Measurements from ENCODE around the gene FAM81B. TPM values are rescaled to one million over a fixed set of nuclear protein-coding genes. Genes with fewer than 3 reads are reported as not detected.

The FAM81B gene
- total RNA-seq, 1 donor from 2014 or later = not detected

DNA sequence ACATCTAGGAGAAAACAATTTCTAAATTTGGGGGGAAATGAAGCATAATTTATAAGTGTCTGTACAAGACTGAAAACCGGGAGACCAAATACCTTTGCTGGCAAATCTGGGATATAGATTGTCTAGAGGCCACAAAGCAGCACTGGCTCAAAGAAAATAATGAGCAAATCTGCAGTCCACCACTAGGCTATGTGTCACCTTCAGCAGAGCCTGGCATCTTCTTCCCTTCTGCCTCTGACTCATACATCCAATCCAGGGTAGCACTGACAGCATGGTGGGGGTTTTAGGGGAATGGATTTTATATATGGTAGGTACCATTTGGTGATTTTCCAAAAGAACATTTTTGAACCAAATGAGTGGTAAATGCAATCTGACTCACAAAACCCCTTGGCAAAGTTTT is 12.8 kb downstream of the FAM81B start:
- H3K27me3 Mint-ChIP-seq = peaks cover 8% of the 10 kb centered on the region

DNA sequence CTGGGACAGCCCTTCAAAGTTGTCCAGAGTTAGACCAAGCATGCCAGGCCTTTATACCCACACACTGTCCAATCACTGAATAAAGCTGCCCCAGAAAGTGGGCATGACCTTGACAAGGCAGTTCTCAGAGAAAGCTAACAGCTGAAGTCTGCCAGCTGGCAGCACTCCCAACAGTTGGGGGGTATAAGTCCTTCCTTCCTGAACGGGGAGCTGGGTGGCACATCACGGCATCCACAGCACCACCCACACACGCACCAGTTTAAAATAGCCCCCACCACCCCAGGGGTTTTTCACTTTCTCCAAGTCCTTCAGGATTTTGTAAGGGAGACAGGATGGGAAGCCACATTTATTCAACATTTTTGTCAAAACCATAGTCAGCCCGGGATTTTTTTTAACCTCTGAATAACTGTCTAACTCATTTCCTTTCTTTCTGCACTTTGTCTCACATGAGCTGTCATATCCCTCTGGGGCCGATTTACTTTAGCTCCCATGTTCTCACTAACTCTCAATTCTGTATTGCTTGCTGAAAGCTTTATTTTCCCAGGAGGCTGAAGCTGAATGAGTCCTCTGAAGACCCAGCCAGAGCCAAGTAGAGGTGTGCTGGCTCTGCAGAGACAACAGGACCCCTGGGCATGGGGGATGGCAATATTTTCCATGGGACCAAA is 15.4 kb downstream of the FAM81B start:
- CTCF ChIA-PET = no interaction called here
- Mint-ChIP-seq H3K4me1 (no peaks in the 10 kb centered on the region), H3K4me3 (no peak overlapping the region), H3K9me3 (no peaks in the 10 kb centered on the region), H3K36me3 (ENCODE audit: low read depth) (no peaks in the 10 kb centered on the region), H3K27me3 (peaks cover 8% of the 10 kb centered on the region), H3K27ac (no peak overlapping the region)
- POLR2A ChIA-PET = no interaction called here
- ATAC-seq (ENCODE audit: low read depth) (no peak), DNase-seq (no peak)
- intact Hi-C loops (cut with micrococcal nuclease) = no loop called here
- TF ChIP-seq, protein P1, sequence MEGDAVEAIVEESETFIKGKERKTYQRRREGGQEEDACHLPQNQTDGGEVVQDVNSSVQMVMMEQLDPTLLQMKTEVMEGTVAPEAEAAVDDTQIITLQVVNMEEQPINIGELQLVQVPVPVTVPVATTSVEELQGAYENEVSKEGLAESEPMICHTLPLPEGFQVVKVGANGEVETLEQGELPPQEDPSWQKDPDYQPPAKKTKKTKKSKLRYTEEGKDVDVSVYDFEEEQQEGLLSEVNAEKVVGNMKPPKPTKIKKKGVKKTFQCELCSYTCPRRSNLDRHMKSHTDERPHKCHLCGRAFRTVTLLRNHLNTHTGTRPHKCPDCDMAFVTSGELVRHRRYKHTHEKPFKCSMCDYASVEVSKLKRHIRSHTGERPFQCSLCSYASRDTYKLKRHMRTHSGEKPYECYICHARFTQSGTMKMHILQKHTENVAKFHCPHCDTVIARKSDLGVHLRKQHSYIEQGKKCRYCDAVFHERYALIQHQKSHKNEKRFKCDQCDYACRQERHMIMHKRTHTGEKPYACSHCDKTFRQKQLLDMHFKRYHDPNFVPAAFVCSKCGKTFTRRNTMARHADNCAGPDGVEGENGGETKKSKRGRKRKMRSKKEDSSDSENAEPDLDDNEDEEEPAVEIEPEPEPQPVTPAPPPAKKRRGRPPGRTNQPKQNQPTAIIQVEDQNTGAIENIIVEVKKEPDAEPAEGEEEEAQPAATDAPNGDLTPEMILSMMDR (IDR thresholded peaks at IDR 0.05) = no peak

More for the DNA sequence above, 12.8 kb downstream of the FAM81B start:
- TF ChIP-seq, protein P1 (IDR thresholded peaks at IDR 0.05) = no peak
- H3K36me3 Mint-ChIP-seq (ENCODE audit: low read depth) = no peaks in the 10 kb centered on the region
- POLR2A ChIA-PET = no interaction called here
- H3K4me1 Mint-ChIP-seq = no peaks in the 10 kb centered on the region
- DNase-seq = no peak
- intact Hi-C loops (cut with micrococcal nuclease) = no loop called here
- ATAC-seq (ENCODE audit: low read depth) = no peak
- no peak overlapping the region for H3K4me3 Mint-ChIP-seq
- no peak overlapping the region for H3K27ac Mint-ChIP-seq
- CTCF ChIA-PET = no interaction called here
- no peaks in the 10 kb centered on the region for H3K9me3 Mint-ChIP-seq

DNA sequence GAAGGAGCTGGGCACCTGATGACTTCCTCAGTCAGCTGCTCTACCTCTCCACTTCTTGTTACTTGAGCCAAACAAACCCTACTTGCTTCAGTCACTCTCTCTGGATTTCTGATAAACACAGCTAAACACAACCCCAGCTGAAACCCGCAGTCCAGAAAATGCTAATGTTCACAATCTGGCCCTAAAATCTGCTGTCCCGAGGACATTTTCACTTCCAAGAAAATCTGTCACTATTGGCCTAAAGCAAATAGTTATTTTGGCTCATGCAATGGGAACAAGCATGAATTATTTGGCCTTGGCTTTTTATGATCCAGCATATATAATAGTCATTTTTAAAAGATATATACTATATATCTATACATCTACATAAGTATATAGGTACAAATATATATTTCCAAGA is 19.1 kb downstream of the FAM81B start:
- intact Hi-C loops (cut with micrococcal nuclease) = no loop called here
- no peak for ATAC-seq (ENCODE audit: low read depth)
- DNase-seq = no peak
- Mint-ChIP-seq H3K27ac (no peak overlapping the region), H3K27me3 (peaks cover 8% of the 10 kb centered on the region), H3K4me3 (no peak overlapping the region), H3K36me3 (ENCODE audit: low read depth) (no peaks in the 10 kb centered on the region), H3K9me3 (no peaks in the 10 kb centered on the region), H3K4me1 (no peaks in the 10 kb centered on the region)
- ChIA-PET POLR2A (no interaction called here), CTCF (no interaction called here)
- TF ChIP-seq, protein P1 (IDR thresholded peaks at IDR 0.05) = no peak

DNA sequence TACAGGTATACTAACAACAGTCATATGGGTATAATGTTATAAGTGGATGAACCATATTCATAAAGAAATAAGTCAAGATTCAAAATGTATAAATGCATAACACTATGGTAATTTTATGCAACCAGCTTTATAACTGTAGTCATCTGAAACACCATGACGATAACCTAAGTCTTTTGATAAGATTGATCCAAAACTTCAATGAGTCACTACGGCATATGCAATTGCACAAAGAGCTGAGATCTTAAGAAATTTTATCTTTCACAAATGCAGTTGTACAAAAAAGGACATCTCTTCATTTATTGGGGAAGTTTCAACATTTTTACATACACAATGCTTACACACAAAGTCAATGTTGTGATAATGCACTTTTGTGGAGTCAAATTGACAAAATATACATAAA is 20.3 kb downstream of the FAM81B start:
- DNase-seq = no peak
- intact Hi-C loops (cut with micrococcal nuclease) = no loop called here
- Mint-ChIP-seq H3K27ac (no peak overlapping the region), H3K4me3 (no peak overlapping the region), H3K27me3 (peaks cover 8% of the 10 kb centered on the region), H3K36me3 (ENCODE audit: low read depth) (no peaks in the 10 kb centered on the region), H3K9me3 (no peaks in the 10 kb centered on the region), H3K4me1 (no peaks in the 10 kb centered on the region)
- ChIA-PET POLR2A (no interaction called here), CTCF (no interaction called here)
- TF ChIP-seq, protein P1 (IDR thresholded peaks at IDR 0.05) = no peak
- no peak for ATAC-seq (ENCODE audit: low read depth)

DNA sequence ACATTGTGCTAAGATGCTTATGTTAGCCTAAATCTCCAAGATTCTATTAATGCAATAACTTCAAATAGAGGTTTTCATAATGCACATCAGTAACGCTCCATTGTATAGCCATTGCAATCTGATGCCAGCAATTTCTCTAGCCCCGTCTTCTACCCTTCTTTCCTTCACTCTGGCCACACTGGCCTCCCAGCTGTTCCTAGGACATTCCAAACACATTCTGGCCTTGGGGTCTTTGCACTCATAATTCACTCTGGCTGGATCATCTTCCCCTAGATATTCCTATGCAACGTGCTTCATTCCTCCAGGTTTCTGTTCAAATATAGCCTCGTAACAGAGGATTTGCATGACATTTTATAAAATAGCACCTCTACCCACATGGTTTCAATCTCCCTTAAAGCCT is 23.3 kb downstream of the FAM81B start:
- ATAC-seq (ENCODE audit: low read depth) (no peak), DNase-seq (no peak)
- ChIA-PET POLR2A (no interaction called here), CTCF (no interaction called here)
- Mint-ChIP-seq H3K4me1 (no peaks in the 10 kb centered on the region), H3K36me3 (ENCODE audit: low read depth) (no peaks in the 10 kb centered on the region), H3K27me3 (no peaks in the 10 kb centered on the region), H3K4me3 (no peak overlapping the region), H3K9me3 (no peaks in the 10 kb centered on the region), H3K27ac (no peak overlapping the region)
- intact Hi-C loops (cut with micrococcal nuclease) = no loop called here
- TF ChIP-seq, protein P1 (IDR thresholded peaks at IDR 0.05) = no peak
